OCI-LY3 (cell line): ENCODE data around the gene SHTN1.

ENCODE experiments used
- H2AFZ ChIP-seq: fragments of 200-600, 300-600 bp; shearing (Covaris generic); 2 replicates; pipeline ENCODE4 v1.6.0; 2014; ENCODE audit warnings: antibody characterized with exemption, low read depth, low read length
- H3K27ac ChIP-seq: fragments of 200-600, 300-600 bp; sonication (generic); 2 replicates; pipeline ENCODE4 v1.5.1; 2014; ENCODE audit warnings: mild to moderate bottlenecking, low read length, moderate library complexity, mixed read lengths
- H3K27me3 ChIP-seq: fragments of 200-600, 300-600 bp; sonication (generic); 2 replicates; pipeline ENCODE4 v1.6.1; 2014; ENCODE audit warnings: low read depth, low read length, mixed read lengths
- H3K36me3 ChIP-seq: fragments of 200-600, 300-600 bp; sonication (generic); replicated peaks from 2 replicates; pipeline ENCODE3; 2014; ENCODE audit warnings: low read depth, low read length, mixed read lengths
- H3K4me1 ChIP-seq: fragments of 300-600, 200-600 bp; sonication (generic); 2 replicates; pipeline ENCODE4 v1.6.1; 2014; ENCODE audit warnings: low read length, mixed read lengths
- H3K4me2 ChIP-seq: fragments of 200-600, 300-600 bp; sonication (generic); 2 replicates; pipeline ENCODE4 v1.6.1; 2014; ENCODE audit warnings: low read length, mixed read lengths
- H3K4me3 ChIP-seq: fragments of 300-600, 200-600 bp; sonication (generic); 2 replicates; pipeline ENCODE4 v1.5.1; 2014; ENCODE audit warnings: antibody characterized with exemption, mild to moderate bottlenecking, low read length, moderate library complexity
- H3K79me2 ChIP-seq: fragments of 300-600, 200-600 bp; shearing (Covaris generic); 2 replicates; pipeline ENCODE4 v1.6.1; 2014; ENCODE audit warnings: mild to moderate bottlenecking, low read length, mixed read lengths
- H3K9ac ChIP-seq: fragments of 300-600, 200-600 bp; shearing (Covaris generic); 2 replicates; pipeline ENCODE4 v1.6.0; 2014; ENCODE audit warnings: mild to moderate bottlenecking, low read length, moderate library complexity
- H3K9me3 ChIP-seq: fragments of 200-600, 300-600 bp; shearing (Covaris generic); 2 replicates; pipeline ENCODE4 v1.6.1; 2014; ENCODE audit warnings: low read length, mixed read lengths; ENCODE audit not compliant: insufficient read depth
- H4K20me1 ChIP-seq: fragments of 200-600, 300-600 bp; sonication (generic); 2 replicates; pipeline ENCODE4 v1.6.1; 2016; ENCODE audit warnings: low read length, mixed read lengths; ENCODE audit not compliant: insufficient read depth
- CTCF ChIP-seq: fragments of 200-600, 300-600 bp; sonication (generic); IDR thresholded peaks from 2 replicates; pipeline ENCODE4 v1.5.1; 2014; ENCODE audit warnings: antibody characterized with exemption, low read length, low read depth
- EZH2phosphoT487 ChIP-seq: fragments of 200-600 bp; shearing (Covaris generic); IDR thresholded peaks from 2 replicates; pipeline ENCODE4 v1.6.1; 2018; ENCODE audit warnings: antibody characterized with exemption, mixed run types, low read depth

Gene SHTN1

GRCh38 chr10:116978901-116979300 lies 26.1 kb downstream of the SHTN1 start:
- Histone ChIP-seq H3K4me3 (no peak overlapping the region), H3K27ac (no peak overlapping the region), H4K20me1 (no peaks in the 10 kb centered on the region), H3K4me1 (no peaks in the 10 kb centered on the region), H3K9me3 (no peaks in the 10 kb centered on the region), H3K27me3 (no peaks in the 10 kb centered on the region), H3K4me2 (no peak overlapping the region), H3K9ac (no peak overlapping the region), H2AFZ (no peak overlapping the region), H3K36me3 (no peaks in the 10 kb centered on the region), H3K79me2 (no peaks in the 10 kb centered on the region)
- TF ChIP-seq EZH2phosphoT487: no peak
- TF ChIP-seq CTCF: no peak

- no peak overlapping the region for H3K4me3 ChIP-seq
- no peak overlapping the region for H2AFZ ChIP-seq
These were observed 30.5 kb downstream of the SHTN1 start for GRCh38 chr10:116974456-116975005.

GRCh38 chr10:116973946-116974455 lies 31.0 kb downstream of the SHTN1 start:
- H3K36me3 ChIP-seq: no peaks in the 10 kb centered on the region
- H4K20me1 ChIP-seq: no peaks in the 10 kb centered on the region
- no peaks in the 10 kb centered on the region for H3K27me3 ChIP-seq
- H2AFZ ChIP-seq: no peak overlapping the region
- TF ChIP-seq EZH2phosphoT487: no peak
- TF ChIP-seq CTCF: no peak
- no peak overlapping the region for H3K27ac ChIP-seq
- no peaks in the 10 kb centered on the region for H3K79me2 ChIP-seq
- no peaks in the 10 kb centered on the region for H3K9me3 ChIP-seq
- no peaks in the 10 kb centered on the region for H3K4me1 ChIP-seq
- H3K4me3 ChIP-seq: no peak overlapping the region
- H3K4me2 ChIP-seq: no peak overlapping the region
- H3K9ac ChIP-seq: no peak overlapping the region

More at GRCh38 chr10:116974456-116975005, 30.5 kb downstream of the SHTN1 start:
- TF ChIP-seq EZH2phosphoT487: no peak
- no peak for TF ChIP-seq CTCF
- no peak overlapping the region for H3K27ac ChIP-seq
- no peaks in the 10 kb centered on the region for H3K36me3 ChIP-seq
- H3K9me3 ChIP-seq: no peaks in the 10 kb centered on the region
- H3K27me3 ChIP-seq: no peaks in the 10 kb centered on the region
- H3K4me1 ChIP-seq: no peaks in the 10 kb centered on the region
- H3K79me2 ChIP-seq: no peaks in the 10 kb centered on the region
- H4K20me1 ChIP-seq: no peaks in the 10 kb centered on the region
- H3K9ac ChIP-seq: no peak overlapping the region
- no peak overlapping the region for H3K4me2 ChIP-seq

GRCh38 chr10:116973371-116973905 lies 31.5 kb downstream of the SHTN1 start:
- Histone ChIP-seq H3K9me3 (no peaks in the 10 kb centered on the region), H3K4me3 (no peak overlapping the region), H3K27ac (no peak overlapping the region), H3K27me3 (no peaks in the 10 kb centered on the region), H3K4me2 (no peak overlapping the region), H3K4me1 (no peaks in the 10 kb centered on the region), H2AFZ (no peak overlapping the region), H3K79me2 (no peaks in the 10 kb centered on the region), H3K9ac (no peak overlapping the region), H4K20me1 (no peaks in the 10 kb centered on the region), H3K36me3 (no peaks in the 10 kb centered on the region)
- no peak for TF ChIP-seq CTCF
- TF ChIP-seq EZH2phosphoT487: no peak
